Inflammatory macrophage (primary cell): ENCODE results near the gene ADCY1.

Source experiments
- DNase-seq, 2 donors: peaks; one replicate each; pipeline ENCODE4 v3.0.0-alpha.2; 2020 to 2022

ADCY1 gene

DNA sequence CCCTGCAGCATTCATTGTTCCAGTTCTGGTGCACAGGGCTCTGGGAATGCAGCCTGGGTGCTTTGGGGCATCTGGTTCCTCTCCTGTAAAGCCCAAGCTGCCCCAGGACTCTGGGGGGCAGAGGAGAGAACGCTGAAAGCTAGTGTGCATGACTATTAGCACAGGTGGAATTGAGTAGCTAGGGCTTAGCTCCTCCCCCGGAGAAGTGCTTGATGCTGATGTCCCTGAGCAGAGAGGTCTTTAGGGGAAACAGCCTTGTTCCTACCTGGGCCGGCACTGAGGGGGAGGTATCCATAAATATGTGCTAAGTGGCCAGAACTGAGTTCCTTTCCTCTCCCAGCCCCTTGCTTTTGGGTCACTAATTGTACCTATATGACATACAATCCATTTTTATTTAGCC is 3.9 kb downstream of the ADCY1 start:
- no peak for DNase-seq

DNA sequence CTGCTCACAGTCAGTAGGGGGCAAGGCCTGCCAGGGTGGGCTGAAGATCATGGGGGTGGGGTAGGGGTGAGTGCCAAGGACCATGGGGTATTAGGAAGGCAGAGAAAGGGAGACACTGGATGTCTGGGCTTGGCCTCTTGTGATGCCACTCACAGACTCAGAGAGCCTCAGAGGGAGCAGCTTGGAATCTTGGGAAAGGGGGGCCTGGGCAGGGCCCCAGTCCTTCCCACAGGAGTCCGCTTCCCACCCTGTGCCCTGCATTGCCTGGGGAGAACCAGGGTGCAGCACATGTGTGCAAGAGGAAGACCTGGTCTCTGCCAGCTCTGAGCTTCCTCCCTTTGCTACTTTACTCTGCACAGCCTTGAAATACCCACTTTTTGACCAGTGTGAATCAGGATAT is 4.3 kb downstream of the ADCY1 start:
- DNase-seq = no peak

DNA sequence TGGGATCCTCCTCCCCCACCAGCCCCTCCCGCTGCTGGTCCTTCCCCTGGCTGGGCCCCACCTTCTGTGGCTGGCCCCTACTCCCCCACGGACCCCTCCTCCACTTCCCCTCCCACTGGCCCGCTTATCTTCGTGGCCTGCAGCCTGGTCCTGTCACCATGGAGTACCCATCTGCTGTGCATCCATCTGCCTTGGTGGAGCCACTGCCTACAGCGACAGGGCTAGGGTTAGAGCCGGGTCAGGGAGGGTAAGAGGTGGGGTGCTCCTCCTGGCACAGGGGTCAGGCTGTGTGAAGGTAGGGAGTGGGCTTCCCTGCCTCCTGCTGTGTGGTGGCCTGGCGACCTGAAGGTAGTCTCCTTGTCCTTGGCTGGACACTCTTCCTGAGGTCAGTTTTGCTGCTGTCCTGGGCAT is 5.2 kb downstream of the ADCY1 start:
- no peak for DNase-seq

DNA sequence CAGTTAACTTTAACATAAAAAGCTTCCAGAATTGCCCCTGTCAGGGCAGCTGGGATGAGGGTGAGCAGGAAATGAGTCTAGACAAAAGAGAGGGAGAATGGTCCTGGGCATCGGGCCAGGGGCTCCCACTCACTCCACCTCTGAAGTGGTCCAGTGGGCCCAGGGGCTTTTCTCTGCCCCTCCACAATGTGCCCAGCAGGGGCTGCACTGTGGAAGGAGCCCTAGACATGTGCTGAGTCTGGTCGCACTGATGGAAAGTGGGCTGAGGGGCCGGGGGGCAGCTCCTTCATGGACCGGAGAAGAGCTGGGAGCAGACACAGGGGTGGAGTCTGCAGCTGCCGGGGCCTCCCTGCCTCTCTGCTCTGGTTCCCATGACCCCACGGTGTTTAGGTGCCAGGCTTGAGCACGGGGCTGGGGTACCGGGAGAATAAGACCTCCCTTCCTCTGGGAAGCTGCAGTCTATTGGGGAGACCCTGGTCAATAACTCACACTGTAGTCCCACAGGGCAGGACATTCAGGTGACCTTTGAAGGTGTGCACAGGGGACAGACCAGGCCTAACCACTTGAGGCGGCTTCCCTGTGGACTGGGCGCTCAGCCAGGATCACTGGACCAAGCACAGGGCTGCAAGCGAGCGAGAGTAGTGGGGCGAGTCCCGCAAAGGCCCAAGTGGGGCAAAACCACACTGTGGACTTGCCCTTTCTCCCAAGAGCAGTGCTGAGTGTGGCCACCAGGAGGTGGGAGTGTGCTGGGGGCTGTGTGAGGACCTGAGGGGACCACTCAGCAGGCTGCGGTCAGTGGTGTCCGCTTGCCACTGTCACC is 6.1 kb downstream of the ADCY1 start:
- DNase-seq = no peak

GRCh38 chr7:45581271-45581780 is 7.2 kb downstream of the ADCY1 start:
- DNase-seq = no peak

- no peak for DNase-seq
These were observed 8.1 kb downstream of the ADCY1 start for GRCh38 chr7:45582136-45582749.

DNA sequence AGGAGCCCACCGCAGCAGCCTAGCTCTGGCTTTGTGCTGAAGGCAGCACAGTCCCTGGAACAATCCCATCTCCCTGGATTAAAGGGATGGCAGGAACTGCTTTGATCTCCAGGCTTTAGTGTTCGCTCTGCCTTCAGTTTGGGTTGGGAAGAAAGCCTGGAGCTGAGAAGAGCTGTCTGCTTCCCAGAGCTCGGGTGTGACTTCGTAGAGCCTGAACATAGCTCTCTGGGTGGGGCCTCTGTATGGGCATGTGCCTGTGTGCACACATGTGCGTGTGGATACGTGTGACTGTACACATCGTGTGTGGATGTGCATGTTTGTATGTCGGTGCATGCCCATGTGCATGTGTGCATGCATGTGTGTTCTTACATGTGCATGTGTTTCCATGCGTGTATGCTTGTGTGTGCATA is 8.7 kb downstream of the ADCY1 start:
- DNase-seq = no peak

- no peak for DNase-seq
These were observed 9.1 kb downstream of the ADCY1 start for GRCh38 chr7:45583296-45583695.

DNA sequence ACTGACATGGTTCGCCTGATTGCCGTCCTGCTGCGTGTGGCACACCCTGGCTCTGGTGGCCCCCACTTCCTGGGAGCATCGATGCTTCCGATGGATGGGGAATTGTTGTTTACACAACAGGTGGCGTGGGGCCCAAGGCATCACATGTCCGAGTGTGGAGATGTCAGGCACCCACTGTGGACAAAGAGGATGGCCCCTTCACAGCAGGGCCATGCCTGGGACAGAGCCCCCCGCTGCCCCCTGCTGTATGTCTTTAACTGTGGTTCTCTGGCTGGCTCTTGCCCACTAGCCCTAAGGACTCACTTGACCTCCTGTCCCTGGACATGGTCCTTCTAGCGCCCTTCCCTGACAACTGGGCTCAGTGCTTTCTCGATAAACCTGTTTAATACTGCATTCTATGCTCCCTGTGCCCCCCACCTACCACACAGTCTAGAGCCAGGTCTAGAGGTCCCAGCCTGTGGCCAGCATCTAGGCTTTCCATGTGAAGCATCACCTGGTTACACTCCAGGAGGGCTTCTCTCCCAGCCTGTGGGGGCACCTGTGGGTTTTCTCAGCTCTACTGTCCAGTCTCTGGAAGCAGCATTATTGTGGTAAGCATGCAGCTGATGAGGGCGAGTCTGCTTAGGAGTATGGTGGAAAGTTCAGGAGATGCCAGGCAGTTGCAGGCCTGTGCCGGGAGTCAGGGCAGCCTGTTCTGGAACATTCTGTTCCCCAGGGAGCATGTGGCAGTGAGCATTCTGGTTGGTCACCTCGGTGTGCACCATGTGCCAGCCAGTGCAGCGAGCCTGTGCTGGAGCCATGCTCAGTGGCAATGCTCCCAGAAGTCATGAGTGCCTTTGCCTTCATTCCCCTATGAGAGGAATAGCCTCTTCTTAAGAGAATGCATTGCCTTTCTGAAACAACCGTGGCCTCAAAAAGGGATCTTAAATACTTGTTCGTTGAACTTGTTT is 10.4 kb downstream of the ADCY1 start:
- no peak for DNase-seq

- no peak for DNase-seq
These were observed 11.5 kb downstream of the ADCY1 start for GRCh38 chr7:45585628-45586027.

- no peak for DNase-seq
These were observed 12.7 kb downstream of the ADCY1 start for GRCh38 chr7:45586542-45587520.

- DNase-seq = no peak
These were observed 14.3 kb downstream of the ADCY1 start for GRCh38 chr7:45588466-45588865.

GRCh38 chr7:45589061-45589460 is 14.9 kb downstream of the ADCY1 start:
- DNase-seq = no peak

GRCh38 chr7:45589915-45590678 is 15.9 kb downstream of the ADCY1 start:
- DNase-seq = no peak

DNA sequence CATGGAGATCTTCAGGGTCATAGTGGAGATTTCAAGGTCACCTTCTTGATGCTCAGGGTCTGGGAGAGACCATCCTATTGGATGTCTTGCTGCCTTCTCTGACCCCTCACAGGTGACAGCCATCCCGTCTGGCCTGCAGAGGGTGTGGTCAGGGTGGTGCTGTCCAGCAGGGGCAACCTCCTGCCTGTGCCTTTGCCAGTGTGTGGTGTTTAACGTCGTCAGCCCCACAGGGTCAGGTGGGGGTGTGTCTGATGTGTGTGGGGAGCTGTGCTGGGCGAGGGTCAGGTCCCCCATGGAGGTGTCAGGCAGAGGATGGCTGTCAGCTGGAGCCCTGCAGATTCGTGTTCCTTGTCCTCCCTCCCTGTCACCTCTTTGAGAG is 16.5 kb downstream of the ADCY1 start:
- no peak for DNase-seq

GRCh38 chr7:45591101-45591906 is 17.1 kb downstream of the ADCY1 start:
- no peak for DNase-seq

GRCh38 chr7:45592230-45592991 is 18.2 kb downstream of the ADCY1 start:
- no peak for DNase-seq

- no peak for DNase-seq
These were observed 19.0 kb downstream of the ADCY1 start for GRCh38 chr7:45593121-45593541.

- no peak for DNase-seq
These were observed 19.7 kb downstream of the ADCY1 start for GRCh38 chr7:45593877-45594276.
